ENCODE measurements around the gene SS18L1.
A peak's percentile ranks its signal among the peaks of the same experiment; 100 is the strongest.

Gene SS18L1

DNA sequence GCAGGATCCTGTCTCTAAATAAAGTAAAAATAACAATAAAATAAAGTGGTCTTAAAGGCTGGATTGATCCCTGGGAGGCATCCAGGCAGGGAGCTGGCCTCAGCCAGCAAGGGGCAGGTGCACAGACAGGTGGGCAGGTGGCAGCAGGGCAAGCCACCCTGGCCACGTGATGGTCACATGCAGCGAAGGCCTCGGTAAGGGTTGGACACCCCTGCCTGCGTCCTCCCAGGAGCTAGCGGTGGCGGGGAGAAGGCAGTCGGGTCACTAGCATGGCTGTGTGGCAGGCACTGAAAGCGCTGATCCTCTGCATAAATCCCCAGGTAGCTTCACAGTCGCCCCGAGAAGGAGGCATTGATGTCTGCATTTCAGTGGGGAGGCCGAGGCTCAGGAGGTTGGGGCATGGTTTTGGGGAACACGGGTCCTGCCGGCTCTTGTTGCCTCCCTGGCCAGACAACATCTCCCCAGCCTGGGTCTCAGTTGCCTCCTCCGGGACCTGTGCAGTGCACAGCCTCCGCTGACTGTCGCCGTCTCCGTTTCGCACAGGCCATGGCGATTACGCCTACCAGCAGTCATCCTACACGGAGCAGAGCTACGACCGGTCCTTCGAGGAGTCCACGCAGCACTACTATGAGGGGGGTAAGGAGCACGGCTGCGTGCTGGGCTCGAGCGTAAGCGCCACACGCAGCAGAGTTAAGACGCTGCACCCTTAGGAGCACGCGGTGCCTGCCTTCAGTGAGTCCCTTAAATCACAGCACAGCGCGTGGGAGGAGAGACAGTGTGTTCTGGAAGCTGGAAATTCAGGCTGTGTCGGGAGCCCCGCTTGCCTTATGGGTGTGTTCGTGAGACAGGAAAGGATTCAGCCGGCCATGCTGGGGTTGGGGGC, 21.6 kb downstream of the SS18L1 start:
- FAIRE-seq, result no peak

DNA sequence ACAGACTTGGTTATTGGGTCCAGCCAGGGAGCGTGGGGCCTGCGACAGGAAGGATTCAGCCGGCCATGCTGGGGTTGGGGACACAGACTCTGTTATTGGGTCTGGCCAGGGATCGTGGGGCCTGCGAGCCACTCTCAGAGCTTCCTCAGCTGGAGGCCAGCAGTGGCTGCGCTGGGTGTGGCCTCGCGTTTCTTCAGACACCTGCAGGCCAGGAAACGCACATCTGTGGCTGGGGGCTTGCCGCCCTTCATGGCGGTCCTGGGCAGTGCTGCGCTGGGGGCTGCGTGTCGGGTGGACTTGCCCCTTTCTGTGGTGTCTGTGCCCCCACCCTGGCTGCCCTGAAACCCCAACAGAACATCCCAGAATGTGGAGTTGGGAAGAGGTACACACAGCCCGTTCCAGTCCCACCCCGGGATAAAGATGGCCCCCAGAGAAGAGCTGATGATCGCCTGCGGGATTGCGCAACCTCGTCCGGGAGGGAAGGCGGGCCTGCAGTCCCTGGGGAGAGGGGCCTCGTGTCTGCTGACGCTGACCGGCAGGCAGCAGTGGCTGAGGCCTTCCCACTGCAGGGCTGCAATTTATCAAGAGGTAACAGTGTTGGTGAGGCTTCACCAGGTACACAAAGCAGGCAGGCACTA, 22.3 kb downstream of the SS18L1 start:
- no peak for DNase-seq (ENCODE audit: extremely low spot score, insufficient read length, low read depth)
- FAIRE-seq, result no peak

More for the DNA sequence above, 21.6 kb downstream of the SS18L1 start:
- DNase-seq (ENCODE audit: extremely low spot score, insufficient read length, low read depth), result no peak

DNA sequence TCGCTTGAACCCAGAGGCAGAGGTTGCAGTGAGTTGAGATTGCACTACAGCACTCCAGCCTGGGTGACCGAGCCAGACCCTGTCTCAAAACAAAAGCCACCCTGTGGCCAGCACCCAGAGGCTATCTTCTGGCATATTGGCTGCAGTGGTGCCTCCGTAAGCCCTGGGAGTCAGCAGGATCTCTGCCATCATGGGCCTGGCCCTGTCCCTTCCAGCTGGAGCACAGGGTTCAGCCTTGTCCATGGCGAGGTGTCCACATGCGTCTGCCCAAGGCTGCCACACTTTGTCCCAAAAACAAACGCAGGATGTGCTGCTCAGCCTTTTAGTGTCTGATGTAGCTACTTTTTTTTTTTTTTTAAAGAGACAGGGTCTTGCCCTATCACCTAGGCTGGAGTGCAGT, 23.9 kb downstream of the SS18L1 start:
- FAIRE-seq (no peak), DNase-seq (ENCODE audit: extremely low spot score, insufficient read length, low read depth) (no peak)

DNA sequence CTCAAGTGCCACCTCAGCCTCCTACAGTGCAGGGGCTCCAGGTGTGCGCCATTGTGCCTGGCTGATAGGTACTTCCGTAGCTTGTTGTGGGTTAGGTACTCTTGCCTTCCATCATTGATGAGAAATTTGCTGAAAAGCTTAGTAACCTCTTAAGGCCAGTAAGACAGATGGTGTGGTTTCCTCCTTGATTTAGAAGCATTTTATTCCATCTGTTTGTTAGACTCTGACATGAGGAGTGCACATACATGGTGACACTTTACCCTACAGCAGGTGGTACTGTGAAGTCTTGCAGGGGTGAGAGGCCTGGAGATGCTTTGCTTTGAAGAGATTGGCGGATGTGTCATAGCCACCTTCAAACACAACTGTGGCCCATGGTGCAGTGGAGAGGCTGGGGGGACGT, 24.5 kb downstream of the SS18L1 start:
- FAIRE-seq (no peak), DNase-seq (ENCODE audit: extremely low spot score, insufficient read length, low read depth) (no peak)

DNA sequence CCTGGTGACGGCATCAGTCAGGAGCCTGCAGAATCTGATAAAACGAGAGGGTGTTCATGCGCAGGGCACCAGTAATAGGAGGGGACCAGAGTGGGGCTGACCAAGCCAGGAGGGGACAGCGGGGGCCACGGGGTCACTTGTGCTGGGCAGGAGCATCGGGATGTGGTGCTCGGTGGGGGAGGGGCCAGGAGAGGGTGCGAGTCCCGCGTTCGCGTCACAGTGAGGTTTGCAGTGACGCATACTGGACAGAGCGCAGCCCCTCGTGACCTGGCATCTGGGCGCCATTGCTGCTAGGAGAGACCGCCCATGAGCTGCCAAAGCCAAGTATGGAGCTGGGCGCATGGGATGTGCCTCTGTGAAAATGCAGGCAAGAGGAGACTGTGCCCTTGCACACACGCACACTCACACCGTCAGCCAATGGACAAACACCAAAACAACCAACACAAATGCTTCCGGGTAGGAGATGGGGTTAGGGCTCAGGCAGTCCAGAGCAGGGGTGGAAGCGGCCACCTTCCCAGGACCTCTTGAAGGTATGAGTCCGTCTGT, 25.4 kb downstream of the SS18L1 start:
- FAIRE-seq (no peak), DNase-seq (ENCODE audit: extremely low spot score, insufficient read length, low read depth) (no peak)

DNA sequence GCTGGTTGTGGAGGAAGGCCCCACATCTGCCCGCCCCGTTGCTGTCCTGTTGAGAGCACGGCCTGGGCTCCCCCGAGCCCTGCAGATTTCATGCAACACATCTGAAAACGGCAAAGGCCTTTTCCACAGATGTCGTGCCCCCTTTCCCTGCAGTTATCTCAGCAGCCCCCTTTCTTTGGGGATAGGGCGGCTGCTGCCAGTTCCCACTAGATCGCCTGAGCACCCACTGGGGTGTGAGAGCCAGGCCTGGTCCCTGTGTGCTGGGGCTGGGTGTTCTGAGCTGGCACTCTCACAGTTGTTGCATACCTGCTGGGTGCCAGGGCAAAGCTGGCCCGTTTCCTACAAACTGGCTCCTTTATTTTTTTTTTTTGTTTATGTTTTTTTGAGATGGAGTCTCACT, 27.0 kb downstream of the SS18L1 start:
- FAIRE-seq (no peak), DNase-seq (ENCODE audit: extremely low spot score, insufficient read length, low read depth) (no peak)

DNA sequence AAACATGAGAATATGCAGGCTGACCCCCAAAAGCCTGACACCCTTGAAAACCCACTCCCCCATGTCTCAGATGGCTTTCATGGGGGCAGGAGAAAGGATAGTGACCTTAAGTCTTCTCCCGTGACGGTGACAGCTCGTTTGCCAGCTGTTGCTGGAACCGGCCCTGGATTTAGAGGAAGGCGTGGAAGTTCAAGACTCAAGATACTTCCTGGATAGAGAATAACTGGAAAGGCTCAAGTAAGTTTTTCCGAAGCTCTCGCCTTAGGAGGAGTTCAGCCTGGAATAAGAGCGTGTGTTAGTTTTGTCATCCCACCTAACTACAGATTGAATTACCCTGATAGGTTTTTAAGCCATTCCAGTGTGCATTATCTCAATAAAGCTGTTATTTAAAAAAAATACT, 27.7 kb downstream of the SS18L1 start:
- FAIRE-seq, result no peak

DNA sequence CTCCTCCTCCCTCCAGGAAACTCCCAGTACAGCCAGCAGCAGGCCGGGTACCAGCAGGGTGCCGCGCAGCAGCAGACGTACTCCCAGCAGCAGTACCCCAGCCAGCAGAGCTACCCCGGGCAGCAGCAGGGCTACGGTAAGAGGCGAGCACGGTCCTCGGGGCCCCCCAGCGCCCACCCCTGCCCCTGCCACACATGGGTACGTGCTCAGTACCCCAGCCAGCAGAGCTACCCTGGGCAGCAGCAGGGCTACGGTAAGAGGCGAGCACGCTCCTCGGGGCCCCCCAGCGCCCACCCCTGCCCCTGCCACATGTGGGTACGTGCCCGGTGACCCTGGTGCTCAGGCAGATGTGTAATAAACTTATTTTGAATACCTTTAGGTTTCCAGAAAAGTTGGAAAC, 29.1 kb downstream of the SS18L1 start:
- FAIRE-seq (no peak), DNase-seq (ENCODE audit: extremely low spot score, insufficient read length, low read depth) (no peak)

More for the DNA sequence above, 27.7 kb downstream of the SS18L1 start:
- no peak for DNase-seq (ENCODE audit: extremely low spot score, insufficient read length, low read depth)

DNA sequence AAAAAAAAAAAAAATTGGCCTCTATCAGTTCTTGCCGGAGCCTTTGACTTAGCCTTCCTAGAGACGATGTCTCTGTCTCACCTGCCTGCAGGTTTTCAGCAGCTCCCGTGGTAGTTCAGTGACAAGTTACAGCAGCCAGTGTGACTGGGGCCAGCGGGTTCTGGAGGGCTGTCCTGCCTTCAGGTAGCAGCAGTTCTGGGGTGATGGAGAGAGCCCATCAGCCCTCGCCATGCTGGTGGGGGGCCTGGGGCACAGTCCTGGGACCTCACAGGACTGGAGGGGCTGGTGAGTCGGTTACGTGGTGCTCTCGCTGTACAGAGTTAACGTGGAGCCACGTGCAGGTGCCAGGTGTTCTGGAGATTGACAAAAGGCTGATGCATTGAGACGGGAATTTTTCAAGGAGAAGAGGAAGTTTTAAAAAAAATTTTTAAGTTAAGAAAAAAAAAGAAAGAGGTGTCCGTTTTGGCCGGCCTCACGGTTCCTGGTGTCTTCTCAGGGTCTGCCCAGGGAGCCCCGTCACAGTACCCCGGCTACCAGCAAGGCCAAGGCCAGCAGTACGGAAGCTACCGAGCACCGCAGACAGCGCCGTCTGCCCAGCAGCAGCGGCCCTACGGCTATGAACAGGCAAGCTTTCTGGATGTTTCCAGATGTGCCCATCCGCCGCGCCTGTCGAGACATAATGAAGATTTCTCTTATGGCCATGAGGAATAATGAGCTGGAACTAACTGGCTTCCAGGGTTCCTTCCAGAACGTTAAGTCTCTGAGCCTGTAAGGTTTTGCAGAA, 30.6 kb downstream of the SS18L1 start:
- FAIRE-seq (no peak), DNase-seq (ENCODE audit: extremely low spot score, insufficient read length, low read depth) (no peak)

DNA sequence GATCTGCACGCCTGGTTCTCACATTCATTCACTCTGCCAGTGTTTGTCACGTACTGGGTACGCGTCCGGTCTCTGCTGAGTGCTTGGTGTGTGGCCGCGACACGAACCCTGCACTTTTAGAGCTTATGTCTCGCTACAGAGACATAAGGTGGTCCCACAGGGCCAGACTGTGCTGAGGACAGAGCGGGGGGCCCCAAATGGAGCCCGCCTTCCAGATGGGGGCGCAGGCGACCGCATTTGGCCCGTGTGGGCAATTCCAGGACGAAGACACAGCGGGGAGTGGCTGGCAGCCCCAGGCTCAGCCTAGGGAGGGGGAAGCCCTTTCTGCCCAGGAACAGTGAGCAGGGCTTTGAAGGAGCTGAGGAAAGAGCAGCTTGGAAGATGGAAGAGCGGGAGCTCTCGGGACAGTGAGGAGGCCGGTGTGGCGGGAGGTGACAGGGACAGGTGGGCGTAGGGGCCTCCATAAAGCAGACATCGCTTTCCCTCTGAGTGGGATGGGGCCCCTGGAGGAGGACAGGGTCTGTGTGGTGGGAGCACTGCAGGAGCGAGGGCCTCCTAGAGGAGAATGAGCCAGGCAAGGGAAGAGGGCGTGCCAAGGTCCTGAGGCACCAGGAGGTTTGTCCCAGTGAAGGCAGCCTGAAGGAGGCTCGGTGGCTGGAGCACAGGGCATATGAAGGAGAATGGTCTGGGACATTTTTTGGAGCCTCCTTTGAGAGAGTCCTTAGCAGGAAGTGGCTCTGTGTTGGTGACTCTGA, 31.5 kb downstream of the SS18L1 start:
- DNase-seq (ENCODE audit: extremely low spot score, insufficient read length, low read depth) (no peak), FAIRE-seq (no peak)

DNA sequence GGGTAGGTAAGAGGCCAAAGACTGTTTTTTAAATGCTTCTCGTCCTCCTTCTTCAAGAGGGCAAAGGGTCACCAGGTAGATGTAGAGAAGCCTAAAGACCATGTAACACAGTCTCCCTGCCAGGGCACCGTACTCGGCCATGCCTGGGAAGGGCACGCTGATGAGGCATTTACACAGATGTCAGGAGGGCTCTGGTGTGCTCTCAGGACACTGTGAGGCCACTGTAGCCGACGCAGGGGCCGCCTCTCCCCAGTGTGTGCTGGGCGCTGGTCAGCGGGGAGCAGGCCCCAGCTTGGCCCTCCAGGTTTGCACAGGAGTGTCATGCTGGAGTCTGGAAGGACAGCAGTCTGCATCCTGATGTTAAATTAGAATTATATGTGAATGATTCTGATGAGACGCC, 32.1 kb downstream of the SS18L1 start:
- DNase-seq (ENCODE audit: extremely low spot score, insufficient read length, low read depth) (no peak), FAIRE-seq (no peak)

DNA sequence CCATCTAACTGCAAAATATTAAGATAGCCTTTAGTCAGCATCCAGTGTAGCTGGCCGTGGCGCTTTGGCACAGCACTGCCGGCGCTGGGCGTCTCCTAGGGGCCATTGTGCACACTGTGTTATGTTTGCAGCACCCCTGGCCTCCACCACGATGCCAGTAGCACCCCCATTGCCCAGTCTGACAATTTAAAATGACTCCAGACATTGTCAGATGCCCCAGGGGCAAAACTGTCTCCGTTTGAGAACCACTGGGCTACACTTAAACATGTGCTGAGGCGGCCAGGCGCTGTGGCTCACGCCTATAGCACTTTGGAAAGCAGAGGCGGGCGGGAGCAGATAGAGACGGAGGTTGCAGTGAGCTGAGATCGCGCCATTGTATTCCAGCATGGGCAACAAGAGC, 33.3 kb downstream of the SS18L1 start:
- FAIRE-seq, result no peak
- no peak for DNase-seq (ENCODE audit: extremely low spot score, insufficient read length, low read depth)

DNA sequence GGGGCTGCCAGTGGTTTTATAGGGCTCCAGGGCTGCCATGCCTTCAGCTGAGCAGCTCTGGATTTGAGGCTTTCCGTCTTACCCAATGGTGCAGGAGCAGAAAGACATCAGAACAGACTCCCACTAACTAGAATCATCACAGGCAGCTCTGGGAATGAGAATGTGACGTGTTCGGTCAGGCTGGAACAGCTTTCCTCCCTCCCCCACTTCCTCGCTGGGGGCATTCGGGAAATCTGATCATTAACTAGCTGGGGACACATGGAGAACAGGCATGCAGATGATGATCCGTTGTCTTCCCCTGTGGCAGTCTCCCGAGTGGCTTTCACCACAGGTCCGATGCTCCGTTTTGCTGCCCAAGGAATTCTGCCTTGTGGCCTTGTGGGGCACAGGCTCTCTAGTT, 33.7 kb downstream of the SS18L1 start:
- FAIRE-seq (no peak), DNase-seq (ENCODE audit: extremely low spot score, insufficient read length, low read depth) (no peak)

DNA sequence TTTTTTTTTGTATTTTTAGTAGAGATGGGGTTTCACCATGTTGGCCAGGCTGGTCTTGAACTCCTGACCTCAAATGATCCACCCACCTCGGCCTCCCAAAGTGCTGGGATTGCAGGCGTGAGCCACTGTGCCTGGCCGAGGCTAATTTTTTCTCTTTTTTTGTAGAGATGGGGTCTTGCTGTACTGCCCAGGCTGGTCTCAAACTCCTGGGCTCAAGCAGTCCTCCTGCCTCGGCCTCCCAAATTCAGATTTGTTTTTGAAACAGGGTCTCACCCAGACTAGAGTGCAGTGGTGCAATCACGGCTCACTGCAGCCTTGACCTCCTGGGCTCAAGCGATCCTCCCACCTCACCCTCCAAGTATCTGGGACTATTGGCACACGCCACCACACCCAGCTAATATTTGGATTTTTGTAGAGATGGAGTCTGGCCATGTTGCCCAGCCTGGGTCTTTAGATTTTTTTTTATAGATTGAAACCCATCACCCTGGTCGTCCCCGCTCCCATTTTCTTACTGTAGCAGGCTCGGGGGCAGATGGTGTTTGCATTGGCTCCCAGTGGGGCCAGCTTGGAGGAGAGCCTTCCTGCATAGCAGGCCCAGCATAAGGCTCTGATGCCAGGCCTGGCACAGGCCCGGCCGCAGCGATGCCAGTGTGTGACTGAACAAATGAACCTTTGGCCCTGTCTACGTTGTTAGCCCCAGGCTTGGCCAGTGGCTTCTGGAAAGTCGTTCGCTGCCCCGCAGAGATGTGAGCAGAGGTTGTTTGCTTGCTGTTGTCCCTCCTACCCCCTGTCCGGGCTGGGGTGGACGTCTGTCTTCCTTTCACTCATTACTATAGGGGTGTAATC, 35.0 kb downstream of the SS18L1 start:
- FAIRE-seq, result no peak
- no peak for DNase-seq (ENCODE audit: extremely low spot score, insufficient read length, low read depth)

DNA sequence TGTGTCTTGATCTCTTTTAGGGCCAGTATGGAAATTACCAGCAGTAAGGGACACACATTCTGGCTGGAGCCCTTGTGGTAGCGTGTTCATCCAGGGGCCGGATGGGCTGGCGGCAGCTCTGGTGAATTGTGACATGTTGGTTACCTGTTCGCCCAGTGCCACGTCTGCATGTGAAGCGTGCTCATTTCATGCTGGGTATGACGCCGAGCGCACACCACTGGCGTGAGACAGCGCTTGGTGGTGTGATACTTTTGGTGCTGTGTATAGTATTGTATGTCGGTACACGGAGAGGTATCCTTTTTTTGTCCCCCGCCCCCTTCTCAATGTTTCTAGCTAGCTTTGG, 35.6 kb downstream of the SS18L1 start:
- DNase-seq (ENCODE audit: extremely low spot score, insufficient read length, low read depth) (no peak), FAIRE-seq (no peak)

DNA sequence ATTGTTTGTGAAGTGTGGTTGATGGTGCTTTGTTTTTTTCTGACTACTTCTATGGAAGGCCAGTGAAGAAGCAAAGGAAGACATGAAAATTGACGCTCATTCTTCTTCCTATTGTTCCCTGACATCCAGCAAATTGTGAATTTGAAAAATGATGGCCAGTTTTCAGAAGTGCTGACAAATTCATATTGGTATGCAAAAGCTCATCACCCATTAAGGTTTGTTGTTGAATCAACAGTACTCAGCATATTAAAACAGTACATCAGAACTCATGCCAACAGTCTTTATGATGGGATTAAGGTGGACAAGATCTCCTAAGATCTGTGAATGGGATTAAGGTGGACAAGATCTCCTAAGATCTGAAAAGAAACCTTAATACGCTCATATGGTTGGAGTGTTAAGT, 38.2 kb downstream of the SS18L1 start:
- FAIRE-seq (no peak), DNase-seq (ENCODE audit: extremely low spot score, insufficient read length, low read depth) (no peak)

DNA sequence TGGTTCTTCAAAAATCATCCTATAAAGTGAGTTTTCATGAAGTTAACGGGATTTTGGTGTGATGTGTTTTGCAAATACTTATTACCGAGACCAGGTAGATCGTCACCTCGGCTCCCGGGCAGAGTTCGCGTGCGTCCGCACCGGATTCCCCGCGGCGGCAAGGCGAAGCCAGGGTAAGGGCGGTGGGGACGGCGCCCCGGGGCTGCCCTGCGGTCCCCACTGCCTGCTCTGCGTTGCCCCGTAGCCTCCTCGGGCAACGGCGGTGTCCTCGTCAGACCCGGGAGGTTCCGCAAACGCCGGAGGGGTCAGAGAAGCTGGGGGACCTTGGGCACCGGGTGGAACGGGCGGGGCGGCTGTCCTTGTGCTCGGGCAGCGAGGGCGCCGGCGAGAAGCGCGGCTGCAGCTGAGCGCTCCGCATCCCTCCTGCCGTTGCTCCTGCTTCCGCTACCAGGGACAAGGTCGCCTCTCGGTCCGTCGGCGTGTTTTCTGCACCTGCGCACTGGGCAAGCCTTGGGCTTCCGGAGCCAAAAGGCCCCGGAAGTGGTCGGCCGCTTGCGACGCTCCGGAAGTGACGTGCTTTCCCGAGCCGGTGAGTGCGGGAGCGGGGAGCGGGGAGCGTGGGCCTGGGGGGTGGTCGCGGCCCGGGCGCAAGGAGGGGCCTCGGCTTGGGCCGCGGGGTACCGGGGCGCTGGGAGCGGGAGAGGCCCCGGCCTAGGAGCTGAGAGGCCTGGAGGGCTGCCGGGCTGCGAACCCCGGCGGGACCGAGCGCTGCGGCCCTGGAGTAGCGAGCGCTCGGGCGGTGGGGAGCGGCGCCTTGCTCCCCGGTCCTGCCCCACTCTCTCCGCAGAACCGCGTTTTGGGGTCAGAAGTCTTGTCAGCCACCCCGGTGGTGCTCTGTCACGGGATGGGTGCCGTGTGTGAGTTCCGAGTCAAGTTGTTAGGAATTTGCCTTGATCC, 39.2 kb downstream of the SS18L1 start, which contains the start of gene MTG2:
MTG2 (plus strand) TSS at position 560 of the 957 bp plus-strand sequence. CDS start 10,393 bp downstream, outside the sequence.
- DNase-seq (ENCODE audit: extremely low spot score, insufficient read length, low read depth) (peak; percentile 100), FAIRE-seq (peak; percentile 88)

Data from GM18507 (cell line).